ENCODE results near the gene BRCA2. TPM values are rescaled to one million over a fixed set of nuclear protein-coding genes. Genes with fewer than 3 reads are reported as not detected.

The BRCA2 gene
- total RNA-seq, 2 experiments from 2014 or later: 1.9 to 2.4 TPM

GRCh38 chr13:32409561-32410421 is 94.5 kb downstream of the BRCA2 start:
- H3K27ac Mint-ChIP-seq: peak overlapping the region; percentile 24
- CTCF ChIA-PET: no interaction called here
- Histone ChIP-seq H3K27ac (ENCODE audit: low read depth in 1 of 2, low read length in 2 of 2) (no peak overlapping the region), H3K4me1 (ENCODE audit: insufficient read depth, low read length) (peaks cover 2% of the 10 kb centered on the region), H3K4me3 (ENCODE audit: low read length) (no peak overlapping the region), H3K9me3 (ENCODE audit: control insufficient read depth in 1 of 2, insufficient read depth in 1 of 2, low read length in 2 of 2) (no peaks in the 10 kb centered on the region), H3K27me3 (ENCODE audit: control insufficient read depth in 1 of 2, insufficient read depth in 2 of 2, low read length in 2 of 2) (no peaks in the 10 kb centered on the region), H3K36me3 (ENCODE audit: insufficient read depth, low read length) (peaks cover 34% of the 10 kb centered on the region)
- ATAC-seq (ENCODE audit: poor library complexity): no peak
- H3K4me3 Mint-ChIP-seq: no peak overlapping the region
- TF ChIP-seq CTCF (IDR thresholded peaks at IDR 0.05): no peak
- intact Hi-C loops (cut with DNase I, micrococcal nuclease): no loop called here
- H3K9me3 Mint-ChIP-seq: no peaks in the 10 kb centered on the region
- peaks cover 40% of the 10 kb centered on the region for H3K4me1 Mint-ChIP-seq (ENCODE audit: low read depth)
- DNase-seq: no peak
- no peaks in the 10 kb centered on the region for H3K27me3 Mint-ChIP-seq
- POLR2A ChIA-PET: no interaction called here
- H3K36me3 Mint-ChIP-seq (ENCODE audit: low read depth): peaks cover 54% of the 10 kb centered on the region

GRCh38 chr13:32413284-32413683 is 98.0 kb downstream of the BRCA2 start:
- peaks cover 2% of the 10 kb centered on the region for H3K4me1 ChIP-seq (ENCODE audit: insufficient read depth, low read length)
- Mint-ChIP-seq H3K36me3 (ENCODE audit: low read depth) (peaks cover 30% of the 10 kb centered on the region), H3K4me3 (no peak overlapping the region), H3K4me1 (ENCODE audit: low read depth) (peaks cover 45% of the 10 kb centered on the region), H3K27ac (no peak overlapping the region), H3K9me3 (no peaks in the 10 kb centered on the region), H3K27me3 (no peaks in the 10 kb centered on the region)
- DNase-seq (no peak), ATAC-seq (ENCODE audit: poor library complexity) (no peak)
- intact Hi-C loops (cut with DNase I, micrococcal nuclease): no loop called here
- H3K27ac ChIP-seq (ENCODE audit: low read depth in 1 of 2, low read length in 2 of 2): no peak overlapping the region
- H3K4me3 ChIP-seq (ENCODE audit: low read length): no peak overlapping the region
- peaks cover 17% of the 10 kb centered on the region for H3K36me3 ChIP-seq (ENCODE audit: insufficient read depth, low read length)
- TF ChIP-seq CTCF (IDR thresholded peaks at IDR 0.05): no peak
- CTCF ChIA-PET: no interaction called here
- H3K27me3 ChIP-seq (ENCODE audit: control insufficient read depth in 1 of 2, insufficient read depth in 2 of 2, low read length in 2 of 2): no peaks in the 10 kb centered on the region
- POLR2A ChIA-PET: no interaction called here
- no peaks in the 10 kb centered on the region for H3K9me3 ChIP-seq (ENCODE audit: control insufficient read depth in 1 of 2, insufficient read depth in 1 of 2, low read length in 2 of 2)

- Mint-ChIP-seq H3K4me1 (ENCODE audit: low read depth) (peaks cover 32% of the 10 kb centered on the region), H3K4me3 (no peak overlapping the region), H3K27me3 (no peaks in the 10 kb centered on the region), H3K9me3 (no peaks in the 10 kb centered on the region), H3K27ac (no peak overlapping the region), H3K36me3 (ENCODE audit: low read depth) (peaks cover 31% of the 10 kb centered on the region)
- Histone ChIP-seq H3K4me1 (ENCODE audit: insufficient read depth, low read length) (peaks cover 1% of the 10 kb centered on the region), H3K27me3 (ENCODE audit: control insufficient read depth in 1 of 2, insufficient read depth in 2 of 2, low read length in 2 of 2) (no peaks in the 10 kb centered on the region), H3K36me3 (ENCODE audit: insufficient read depth, low read length) (peaks cover 14% of the 10 kb centered on the region), H3K9me3 (ENCODE audit: control insufficient read depth in 1 of 2, insufficient read depth in 1 of 2, low read length in 2 of 2) (peaks cover 0 to 3% of the 10 kb centered on the region in 2 experiments), H3K27ac (ENCODE audit: low read depth in 1 of 2, low read length in 2 of 2) (no peak overlapping the region), H3K4me3 (ENCODE audit: low read length) (no peak overlapping the region)
- ATAC-seq (ENCODE audit: poor library complexity) (no peak), DNase-seq (no peak)
- ChIA-PET CTCF (interaction anchor here (0.9 to 1.0 kb wide), 2 partner anchors 9 to 166 kb away, joined by 3 to 4 read pairs; no protein-coding TSS in a partner anchor), POLR2A (interaction anchor here (1.6 kb wide), 1 partner anchor 13 kb away, joined by 5 read pairs; the partner anchor contains the start of gene N4BP2L1)
- TF ChIP-seq CTCF (IDR thresholded peaks at IDR 0.05): no peak
- intact Hi-C loops (cut with DNase I, micrococcal nuclease): no loop called here
Measured at GRCh38 chr13:32414580-32414979, 99.3 kb downstream of the BRCA2 start.
